Measurements from ENCODE around the gene OR2M3. TPM values are rescaled to one million over a fixed set of nuclear protein-coding genes. Genes with fewer than 3 reads are reported as not detected.
"Not testable (repeated sequence)": the region's sequence is repeated elsewhere in the genome, so short reads cannot be mapped to it uniquely, and the experiment has no call there.

OR2M3 gene
- total RNA-seq, 6 experiments from 2014 or later, result 0.03 to 0.05 (median 0.05) TPM; not detected in 3

GRCh38 chr1:248243204-248243603, 46.1 kb downstream of the OR2M3 start:
- H3K4me1 Mint-ChIP-seq (ENCODE audit: low read depth), result no peaks in the 10 kb centered on the region
- peak; percentile 80 for TF ChIP-seq CTCF (IDR thresholded peaks at IDR 0.05)
- peak overlapping the region; percentile 53 for H3K4me3 Mint-ChIP-seq
- no peak overlapping the region for H3K27ac Mint-ChIP-seq
- H3K36me3 Mint-ChIP-seq (ENCODE audit: low read depth), result no peaks in the 10 kb centered on the region
- H3K9me3 Mint-ChIP-seq, result peaks cover 10% of the 10 kb centered on the region
- DNase-seq, result peak; percentile 5
- peaks cover 2% of the 10 kb centered on the region for H3K27me3 Mint-ChIP-seq (ENCODE audit: insufficient read depth)

- H3K4me3 Mint-ChIP-seq; H3K27me3 Mint-ChIP-seq (ENCODE audit: insufficient read depth); H3K4me1 Mint-ChIP-seq (ENCODE audit: low read depth); DNase-seq; H3K36me3 Mint-ChIP-seq (ENCODE audit: low read depth); H3K27ac Mint-ChIP-seq: not testable (repeated sequence)
- peaks cover 33% of the 10 kb centered on the region for H3K9me3 Mint-ChIP-seq
These were observed 62.2 kb downstream of the OR2M3 start for GRCh38 chr1:248259309-248259708.

Other genes with a start within 250 kb of the OR2M3 start
- gene OR2L8, start 248.4 kb upstream of the OR2M3 start, total RNA-seq (2021; fragmentation: NEBNext Ultra II Directional; extraction: Animal tissue kit (Norgen Biotek cat#: 25700)), result not detected
- gene OR2AK2, start 232.0 kb upstream of the OR2M3 start, total RNA-seq (2021; fragmentation: NEBNext Ultra II Directional; extraction: Animal tissue kit (Norgen Biotek cat#: 25700)), result not detected
- not detected for gene OR2L5, start 183.6 kb upstream of the OR2M3 start, total RNA-seq (2021; fragmentation: NEBNext Ultra II Directional; extraction: Animal tissue kit (Norgen Biotek cat#: 25700))
- gene OR2L2, start 167.2 kb upstream of the OR2M3 start, total RNA-seq (2021; fragmentation: NEBNext Ultra II Directional; extraction: Animal tissue kit (Norgen Biotek cat#: 25700)), result under 1 TPM in 1 of 6 experiments, not detected in 5; 0.05 TPM
- not detected for gene OR2L3, start 150.4 kb upstream of the OR2M3 start, total RNA-seq (2021; fragmentation: NEBNext Ultra II Directional; extraction: Animal tissue kit (Norgen Biotek cat#: 25700))
- gene OR2L13, start 102.1 kb upstream of the OR2M3 start, total RNA-seq (2021; fragmentation: NEBNext Ultra II Directional; extraction: Animal tissue kit (Norgen Biotek cat#: 25700)), result not detected
- gene OR2M5, start 52.1 kb upstream of the OR2M3 start, total RNA-seq (2021; fragmentation: NEBNext Ultra II Directional; extraction: Animal tissue kit (Norgen Biotek cat#: 25700)), result not detected
- gene OR2M2, start 22.4 kb upstream of the OR2M3 start, total RNA-seq (2021; fragmentation: NEBNext Ultra II Directional; extraction: Animal tissue kit (Norgen Biotek cat#: 25700)), result not detected
- under 1 TPM in 3 of 6 experiments, not detected in 3; 0.05 to 0.09 (median 0.07) TPM for gene OR2M4, start 34.2 kb downstream of the OR2M3 start, total RNA-seq (2021; fragmentation: NEBNext Ultra II Directional; extraction: Animal tissue kit (Norgen Biotek cat#: 25700))
- under 1 TPM in 1 of 6 experiments, not detected in 5; 0.16 TPM for gene OR2T33, start 80.7 kb downstream of the OR2M3 start, total RNA-seq (2021; fragmentation: NEBNext Ultra II Directional; extraction: Animal tissue kit (Norgen Biotek cat#: 25700))
- gene OR2T12, start 106.2 kb downstream of the OR2M3 start, total RNA-seq (2021; fragmentation: NEBNext Ultra II Directional; extraction: Animal tissue kit (Norgen Biotek cat#: 25700)), result not detected
- not detected for gene OR2M7, start 127.3 kb downstream of the OR2M3 start, total RNA-seq (2021; fragmentation: NEBNext Ultra II Directional; extraction: Animal tissue kit (Norgen Biotek cat#: 25700))
- gene OR14C36, start 151.5 kb downstream of the OR2M3 start, total RNA-seq (2021; fragmentation: NEBNext Ultra II Directional; extraction: Animal tissue kit (Norgen Biotek cat#: 25700)), result not detected
- gene OR2T4, start 164.4 kb downstream of the OR2M3 start, total RNA-seq (2021; fragmentation: NEBNext Ultra II Directional; extraction: Animal tissue kit (Norgen Biotek cat#: 25700)), result not detected
- gene OR2T6, start 178.5 kb downstream of the OR2M3 start, total RNA-seq (2021; fragmentation: NEBNext Ultra II Directional; extraction: Animal tissue kit (Norgen Biotek cat#: 25700)), result not detected
- not detected for gene OR2T1, start 205.8 kb downstream of the OR2M3 start, total RNA-seq (2021; fragmentation: NEBNext Ultra II Directional; extraction: Animal tissue kit (Norgen Biotek cat#: 25700))
- not detected for gene OR2T2, start 248.4 kb downstream of the OR2M3 start, total RNA-seq (2021; fragmentation: NEBNext Ultra II Directional; extraction: Animal tissue kit (Norgen Biotek cat#: 25700))